GM18498 (cell line): ENCODE results near the gene CORO6.

Experiments
- ATAC-seq: cut with Tn5 transposase; IDR thresholded peaks from one replicate; pipeline ENCODE4 v1.9.1; 2021; ENCODE audit warnings: mild to moderate bottlenecking, moderate library complexity; ENCODE audit not compliant: unreplicated experiment

CORO6 gene

DNA sequence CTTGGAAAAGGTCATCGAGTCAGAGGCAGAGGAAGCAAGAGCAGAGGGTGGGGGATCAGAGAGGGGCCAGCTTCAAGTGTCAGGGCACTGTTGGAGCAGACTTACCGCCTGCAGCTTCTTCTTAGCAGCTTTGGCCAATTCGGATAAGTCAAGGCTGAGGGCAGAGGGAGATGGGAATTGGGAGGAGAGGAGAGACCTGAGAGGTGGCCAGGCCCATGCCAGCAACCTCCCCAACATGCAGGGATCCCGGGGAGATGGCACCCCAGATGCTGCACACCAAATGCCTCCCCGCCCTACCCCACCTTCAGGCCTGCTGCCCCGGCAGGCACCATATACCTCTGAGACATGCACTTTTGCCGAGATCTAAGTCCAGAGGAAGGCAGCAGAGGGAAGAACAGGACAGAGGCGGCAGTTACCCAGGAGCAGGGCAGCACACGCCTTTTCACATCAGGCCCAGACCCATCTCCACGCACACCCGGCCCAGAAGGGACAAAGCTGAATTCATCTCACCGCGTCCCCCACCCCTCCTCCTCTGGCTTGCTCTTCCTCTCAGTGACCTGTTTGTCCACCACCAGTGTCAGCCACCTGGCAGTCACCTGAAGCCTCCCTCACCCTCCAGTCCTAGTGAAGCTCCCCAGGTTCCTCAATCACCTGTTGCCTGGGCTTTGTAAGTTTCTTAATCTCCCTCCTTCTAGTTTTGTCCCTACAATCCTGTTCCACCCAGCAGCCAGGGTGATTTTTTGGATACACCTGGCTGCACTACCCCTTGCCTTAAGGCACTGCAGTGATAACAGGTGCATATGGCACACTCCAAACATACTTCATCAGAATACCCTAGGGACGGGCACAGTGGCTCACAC lies 43.9 kb downstream of the CORO6 start:
- ATAC-seq, result no peak

DNA sequence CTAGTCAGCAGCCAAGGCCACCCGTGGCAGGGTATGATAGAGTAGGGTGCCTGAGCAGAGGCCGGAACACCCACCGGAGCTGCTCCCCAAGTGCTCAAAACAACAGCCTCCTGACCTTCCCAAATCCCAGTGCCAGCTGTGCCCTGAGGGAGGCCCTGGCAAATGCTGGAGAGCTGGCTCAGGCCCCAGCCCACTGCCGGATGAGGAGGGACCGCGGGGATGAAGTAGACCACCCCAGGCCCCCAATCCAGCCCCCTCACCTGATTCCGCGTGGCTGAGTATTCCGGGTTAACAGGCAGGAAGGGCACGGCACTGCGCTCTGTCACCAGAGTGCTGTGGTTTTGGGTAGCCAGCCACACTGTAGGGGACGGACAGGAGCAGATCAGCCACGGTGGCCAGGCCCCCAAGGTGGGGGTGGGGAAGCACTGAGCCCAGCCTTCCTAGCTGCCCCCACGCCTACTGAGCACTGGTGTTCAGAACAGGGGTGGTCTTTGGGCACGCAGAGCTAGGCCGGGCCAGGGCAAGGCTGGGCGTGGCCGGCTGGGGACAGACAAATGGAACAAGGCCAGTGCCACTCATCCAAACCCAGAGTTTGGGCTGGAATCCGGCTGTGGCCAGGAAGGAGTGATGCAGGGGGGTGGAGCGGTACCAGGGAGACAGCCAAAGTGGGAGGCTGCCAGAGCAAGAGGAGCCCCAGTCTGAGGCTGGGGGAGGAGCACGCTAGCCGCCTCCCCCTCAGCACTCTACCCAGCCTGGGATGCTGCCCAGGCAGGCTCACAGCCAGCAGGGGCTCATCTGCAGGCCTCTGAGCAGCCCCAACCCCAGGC lies 45.1 kb downstream of the CORO6 start:
- ATAC-seq, result no peak

DNA sequence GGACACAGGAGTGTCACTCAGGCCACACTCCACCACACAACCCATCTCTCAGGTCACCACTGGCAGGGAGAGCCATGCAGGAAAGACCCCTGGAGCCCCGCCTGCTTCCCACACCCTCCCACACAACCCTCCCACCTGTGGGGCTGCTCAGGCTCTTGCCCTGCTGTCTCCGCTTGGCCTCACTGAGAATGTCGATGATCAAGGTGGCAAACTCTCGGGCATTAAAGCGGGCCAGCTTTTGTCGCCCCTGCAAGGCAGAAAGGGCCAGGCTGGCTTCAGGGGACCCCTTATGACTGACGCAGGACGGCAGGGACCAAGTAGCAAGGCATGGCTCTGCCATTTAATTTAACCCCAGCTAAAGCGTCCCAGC lies 45.7 kb downstream of the CORO6 start:
- no peak for ATAC-seq

DNA sequence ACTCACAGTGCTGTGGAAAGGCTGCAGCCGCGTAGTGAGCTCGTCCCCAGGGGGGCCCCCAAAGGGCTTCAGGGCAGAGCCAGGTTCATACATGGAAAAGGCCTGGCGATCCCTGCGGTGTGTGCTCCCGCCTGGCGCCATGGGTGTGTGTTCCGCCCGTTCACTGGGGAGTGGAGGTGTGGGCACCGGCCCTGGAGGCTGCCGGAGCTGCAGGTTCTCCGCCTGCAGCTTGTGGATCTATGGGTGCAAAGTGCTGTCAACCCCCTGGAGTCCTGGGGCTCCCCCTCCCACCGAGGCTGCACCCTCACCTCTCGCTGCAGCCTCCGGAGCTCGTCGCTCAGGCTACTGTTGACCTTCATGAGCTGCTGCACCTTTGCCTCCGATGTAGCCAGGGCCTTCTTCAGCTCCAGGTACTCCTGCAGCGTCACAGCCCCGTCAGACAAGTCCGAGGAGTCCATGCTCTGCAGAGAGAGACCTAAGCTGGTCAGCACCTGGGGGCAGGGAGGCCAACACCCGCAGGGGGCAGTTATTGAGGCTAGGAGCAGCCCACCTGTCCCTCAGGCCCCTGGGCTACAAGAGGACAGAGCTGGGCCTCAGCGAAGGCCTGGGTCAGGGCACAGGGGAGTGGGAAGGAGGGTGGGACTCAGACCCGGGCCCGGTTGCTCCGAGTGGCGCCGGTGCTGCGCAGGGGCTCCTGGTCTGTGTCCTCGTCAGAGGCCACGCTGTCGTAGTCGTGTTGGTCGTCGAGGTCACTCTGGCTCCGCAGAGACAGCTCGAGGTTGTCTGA lies 46.3 kb downstream of the CORO6 start:
- ATAC-seq, result no peak

DNA sequence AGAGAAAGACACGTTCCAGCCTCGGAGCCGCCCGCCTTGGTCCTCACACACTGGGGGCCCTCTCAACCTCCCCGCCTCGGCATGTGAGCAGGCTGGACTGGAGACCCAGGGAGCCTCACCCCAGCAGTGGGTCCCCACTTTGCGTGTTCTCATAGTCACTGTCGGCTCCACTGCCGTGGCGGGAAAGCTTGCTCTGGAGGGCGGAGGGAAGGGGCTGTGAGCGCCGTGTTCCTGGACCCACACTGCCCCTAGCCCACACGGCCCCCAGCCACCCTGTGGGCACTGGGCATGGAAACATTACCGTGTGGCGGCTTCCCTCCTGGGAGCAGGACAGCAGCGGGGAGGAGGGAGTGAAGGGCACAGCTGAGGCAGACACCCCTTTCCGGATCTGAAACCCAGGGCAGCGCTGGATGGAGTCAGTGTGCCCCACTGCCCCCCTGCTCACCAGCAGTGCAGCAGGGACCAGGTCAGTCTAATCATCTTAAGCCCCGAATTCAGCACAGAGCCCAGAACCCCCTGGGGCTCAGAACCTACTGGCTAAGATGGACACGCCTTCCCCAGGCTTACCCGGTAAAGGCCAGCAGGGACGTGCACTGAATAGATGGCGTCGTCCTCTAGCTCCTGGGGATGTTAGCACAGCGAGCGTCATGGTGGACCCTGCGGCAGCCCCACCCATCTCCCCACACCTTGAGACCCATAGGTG lies 47.0 kb downstream of the CORO6 start:
- ATAC-seq, result no peak

DNA sequence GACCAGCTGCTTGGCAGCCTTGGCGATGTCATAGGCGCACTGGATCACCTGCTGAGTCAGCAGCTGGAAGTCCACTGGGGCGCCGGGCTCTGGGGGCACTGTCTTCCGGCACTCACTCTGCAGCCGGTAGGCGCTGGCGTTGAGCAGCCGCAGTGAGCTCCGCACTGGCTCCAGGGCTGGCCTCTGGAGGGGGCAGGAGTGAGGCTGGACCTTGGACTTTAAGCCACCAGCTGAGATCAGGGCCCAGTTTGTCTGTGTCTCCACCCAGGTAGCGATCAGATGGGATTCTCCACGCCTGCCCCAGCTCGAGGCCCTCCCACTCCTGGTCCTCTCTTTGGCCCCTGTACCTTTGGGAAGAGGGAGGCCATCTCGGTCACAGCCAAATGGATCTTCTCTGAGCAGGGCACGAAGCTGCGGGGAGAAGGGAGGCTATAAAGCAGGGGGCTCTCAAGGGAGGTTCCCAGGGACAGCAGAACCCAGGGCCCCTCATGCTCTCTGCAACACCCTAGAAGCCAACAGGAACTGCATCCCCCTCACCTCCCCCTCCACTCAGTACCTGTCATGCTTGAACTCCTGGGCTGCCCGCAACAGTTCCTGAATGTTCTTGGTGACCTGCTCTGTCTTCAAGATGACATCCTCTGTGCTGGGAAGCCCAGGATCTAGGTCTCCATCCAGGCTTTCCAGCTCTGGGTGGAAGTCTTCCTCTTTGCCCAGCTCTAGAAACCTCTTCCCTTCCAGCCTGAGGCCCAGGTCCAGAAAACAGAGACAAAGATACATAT lies 47.8 kb downstream of the CORO6 start:
- no peak for ATAC-seq

DNA sequence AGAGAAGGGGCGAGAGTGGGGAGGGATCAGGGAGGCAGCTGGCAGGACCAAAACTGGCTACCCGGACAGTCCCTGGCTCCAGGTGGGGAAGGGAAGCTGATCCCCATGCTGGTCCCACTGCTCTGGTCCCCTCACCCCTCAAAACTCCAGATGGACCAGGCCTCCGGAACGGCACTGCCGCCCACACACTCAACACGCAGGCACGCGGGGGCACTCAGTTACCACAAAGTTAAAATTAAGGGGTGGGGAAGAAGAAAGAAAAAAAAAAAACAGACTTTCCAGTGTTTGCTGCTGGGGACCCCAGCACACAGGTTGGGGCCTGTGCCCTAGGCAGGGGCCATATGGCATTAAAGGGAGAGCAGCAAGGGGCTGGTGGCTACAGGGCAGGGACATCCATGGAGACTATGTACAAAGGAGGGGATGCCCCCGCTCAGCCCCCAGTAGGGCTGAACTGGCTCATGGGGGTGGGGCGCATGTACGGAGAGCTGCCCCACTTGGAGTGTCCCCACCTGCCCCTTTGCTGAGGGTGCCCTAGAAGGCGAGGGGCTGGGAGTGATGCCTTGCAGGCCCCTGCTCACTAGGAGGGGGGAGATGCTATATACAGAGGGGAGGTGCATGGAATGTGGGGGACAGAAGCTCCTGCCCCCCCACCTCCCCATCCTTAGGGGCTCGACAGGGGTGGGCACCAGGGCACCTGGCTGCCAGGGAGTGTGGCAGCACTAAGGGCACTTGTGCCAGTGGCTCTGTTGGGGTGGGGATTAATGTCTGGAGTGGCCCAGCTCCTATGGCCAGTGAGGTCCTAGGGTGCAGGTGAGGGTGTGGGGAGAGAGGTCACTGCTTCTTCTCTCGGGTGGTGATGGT lies 48.6 kb downstream of the CORO6 start:
- ATAC-seq, result no peak

DNA sequence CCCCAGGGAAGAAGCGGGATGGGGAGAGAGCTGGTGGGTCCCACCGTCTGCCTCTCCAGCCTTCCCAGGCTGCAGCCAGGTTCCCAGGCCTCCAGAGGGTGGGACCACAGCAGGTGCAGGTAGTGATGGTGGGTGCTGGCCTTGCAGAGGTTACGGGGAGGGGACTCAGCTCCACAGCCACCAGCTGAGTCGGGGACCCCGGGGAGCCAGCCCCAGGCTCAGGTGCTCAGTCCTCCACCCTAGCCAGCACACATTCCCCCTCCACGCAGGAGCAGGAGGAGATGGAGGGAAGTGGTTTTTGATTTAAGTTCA lies 49.2 kb downstream of the CORO6 start:
- ATAC-seq, result no peak

DNA sequence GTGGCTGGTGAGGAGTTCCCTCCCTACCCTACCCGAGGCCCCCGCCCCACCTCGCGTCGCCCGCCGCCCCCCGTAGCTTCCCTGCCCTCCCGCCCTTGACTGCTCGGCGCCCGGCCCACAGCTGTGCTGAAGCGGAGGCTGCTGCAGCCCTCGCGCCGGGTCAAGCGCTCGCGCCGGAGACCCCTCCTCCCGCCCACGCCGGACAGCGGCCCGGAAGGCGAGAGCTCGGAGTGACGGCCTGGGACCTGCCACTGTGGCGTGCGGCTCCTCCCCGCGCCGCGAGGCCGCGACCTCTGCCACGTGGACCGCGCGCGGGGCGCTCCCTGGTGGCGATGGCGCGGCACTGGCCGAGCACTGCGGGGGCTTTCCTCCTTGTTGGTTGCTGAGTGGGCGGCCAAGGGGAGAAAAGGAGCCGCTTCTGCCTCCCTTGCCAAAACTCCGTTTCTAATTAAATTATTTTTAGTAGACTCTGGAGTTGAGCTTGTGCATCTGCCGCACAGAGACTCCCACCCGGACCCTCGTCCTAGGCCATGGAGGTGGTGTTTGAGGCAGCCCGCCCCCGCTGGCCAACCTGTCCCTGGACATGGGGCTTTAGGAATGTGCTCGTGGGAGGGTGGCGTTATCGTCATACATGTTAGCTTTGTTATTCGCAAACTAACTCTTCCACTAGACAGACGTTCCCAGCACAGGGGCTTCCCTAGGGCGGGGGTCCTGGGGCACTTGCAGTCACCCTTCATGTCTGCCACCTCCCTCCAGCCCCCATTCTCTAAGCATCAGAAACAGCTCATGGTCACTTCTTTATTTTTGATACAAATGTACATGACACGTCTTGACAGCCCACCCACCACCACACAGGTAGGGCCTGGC lies 49.8 kb downstream of the CORO6 start:
- no peak for ATAC-seq

DNA sequence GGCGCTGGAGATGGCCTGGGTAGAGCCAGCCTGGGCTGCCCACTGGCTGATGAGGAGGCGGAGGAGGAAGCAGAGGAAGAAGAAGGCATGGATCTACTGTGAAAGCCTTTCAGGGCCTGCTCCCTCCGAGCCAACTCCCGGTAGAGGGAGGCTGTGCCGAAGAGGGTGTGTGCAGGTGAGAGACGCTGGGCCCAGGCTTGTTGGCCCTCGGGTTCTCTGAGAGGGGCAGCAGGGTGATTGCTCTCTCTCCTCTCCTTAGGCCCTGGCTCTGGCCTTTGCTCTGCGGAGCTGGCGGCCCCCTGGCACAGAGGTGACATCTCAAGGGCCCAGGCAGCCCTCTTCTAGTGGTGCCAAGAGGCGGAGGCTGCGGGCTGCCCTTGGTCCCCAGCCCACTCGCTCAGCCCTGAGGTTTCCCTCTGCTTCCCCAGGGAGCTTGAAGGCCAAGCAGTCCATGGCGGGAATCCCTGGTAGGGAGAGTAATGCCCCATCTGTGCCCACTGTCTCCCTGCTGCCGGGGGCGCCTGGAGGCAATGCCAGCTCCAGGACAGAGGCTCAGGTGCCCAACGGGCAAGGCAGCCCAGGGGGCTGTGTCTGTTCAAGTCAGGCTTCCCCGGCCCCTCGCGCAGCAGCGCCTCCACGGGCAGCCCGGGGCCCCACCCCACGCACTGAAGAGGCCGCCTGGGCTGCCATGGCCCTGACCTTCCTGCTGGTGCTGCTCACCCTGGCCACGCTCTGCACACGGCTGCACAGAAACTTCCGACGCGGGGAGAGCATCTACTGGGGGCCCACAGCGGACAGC lies 50.6 kb downstream of the CORO6 start:
- ATAC-seq, result no peak

DNA sequence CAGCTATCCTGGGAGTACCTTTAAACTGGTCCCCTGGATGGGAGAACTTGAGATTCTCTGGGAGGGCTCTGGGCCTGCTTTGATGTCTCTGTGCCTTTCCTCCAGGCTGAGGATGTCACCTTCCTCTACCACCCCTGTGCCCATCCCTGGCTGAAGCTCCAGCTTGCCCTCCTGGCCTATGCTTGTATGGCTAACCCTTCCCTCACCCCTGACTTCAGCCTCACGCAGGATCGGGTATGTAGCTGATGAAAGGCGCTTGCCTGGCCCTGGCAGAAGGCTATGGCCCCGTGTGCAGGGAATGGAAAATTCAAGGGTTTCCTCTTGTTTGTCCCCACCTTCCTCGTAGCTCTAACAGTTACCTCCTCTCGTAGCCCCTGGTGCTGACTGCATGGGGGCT lies 51.2 kb downstream of the CORO6 start:
- no peak for ATAC-seq

DNA sequence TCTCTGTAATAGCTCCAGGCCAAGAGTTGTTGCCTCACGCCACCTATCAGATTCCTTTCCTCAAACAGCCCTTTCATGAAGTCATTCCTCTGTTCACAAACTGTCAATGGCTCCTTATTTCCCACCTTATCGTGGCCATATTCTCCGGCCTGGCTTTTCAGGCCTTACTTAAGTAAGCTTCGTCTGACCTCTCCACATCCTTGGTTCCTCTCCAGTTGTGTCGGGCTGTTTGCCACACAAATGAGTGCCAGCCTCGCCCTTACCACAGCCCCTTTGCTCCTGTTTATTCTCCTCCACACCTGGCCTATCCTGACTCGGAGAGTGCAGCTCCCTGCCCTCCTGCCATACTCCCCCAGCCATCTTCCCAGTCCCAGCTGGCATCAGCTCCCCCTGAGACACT lies 52.2 kb downstream of the CORO6 start:
- no peak for ATAC-seq

DNA sequence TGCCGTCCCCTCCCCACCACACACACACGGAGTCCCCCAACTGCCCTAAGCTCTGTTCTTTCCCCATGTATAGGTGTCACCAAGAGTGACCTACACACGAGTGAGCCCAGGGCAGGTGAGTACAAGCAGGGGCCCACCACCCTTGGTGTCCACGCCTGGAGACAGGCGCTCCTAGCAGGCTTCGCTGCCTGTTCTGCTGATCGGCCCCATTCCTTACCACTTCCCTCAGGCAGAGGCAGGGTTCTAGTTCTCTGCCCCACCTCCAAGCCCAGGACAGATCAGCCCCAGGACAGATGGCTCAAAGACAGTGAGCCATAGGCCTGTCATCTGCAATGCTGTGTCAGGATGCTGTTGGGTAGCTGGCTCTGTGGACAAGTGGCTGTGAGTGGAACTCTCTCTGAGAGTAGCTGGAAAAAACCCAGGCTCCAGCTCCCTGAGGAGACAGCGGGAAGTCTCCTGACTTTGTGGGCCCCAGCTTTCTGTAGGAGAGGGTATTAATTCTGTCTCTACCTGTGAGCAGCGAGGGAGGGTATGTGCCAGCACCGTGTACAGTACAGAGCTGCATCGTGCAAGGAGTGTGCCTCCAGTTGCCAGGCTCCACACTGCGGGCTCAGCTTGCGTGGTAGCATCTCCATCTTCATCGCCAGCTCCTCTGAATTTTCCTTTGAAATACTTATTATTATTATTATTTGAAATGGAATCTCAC lies 53.3 kb downstream of the CORO6 start:
- no peak for ATAC-seq

DNA sequence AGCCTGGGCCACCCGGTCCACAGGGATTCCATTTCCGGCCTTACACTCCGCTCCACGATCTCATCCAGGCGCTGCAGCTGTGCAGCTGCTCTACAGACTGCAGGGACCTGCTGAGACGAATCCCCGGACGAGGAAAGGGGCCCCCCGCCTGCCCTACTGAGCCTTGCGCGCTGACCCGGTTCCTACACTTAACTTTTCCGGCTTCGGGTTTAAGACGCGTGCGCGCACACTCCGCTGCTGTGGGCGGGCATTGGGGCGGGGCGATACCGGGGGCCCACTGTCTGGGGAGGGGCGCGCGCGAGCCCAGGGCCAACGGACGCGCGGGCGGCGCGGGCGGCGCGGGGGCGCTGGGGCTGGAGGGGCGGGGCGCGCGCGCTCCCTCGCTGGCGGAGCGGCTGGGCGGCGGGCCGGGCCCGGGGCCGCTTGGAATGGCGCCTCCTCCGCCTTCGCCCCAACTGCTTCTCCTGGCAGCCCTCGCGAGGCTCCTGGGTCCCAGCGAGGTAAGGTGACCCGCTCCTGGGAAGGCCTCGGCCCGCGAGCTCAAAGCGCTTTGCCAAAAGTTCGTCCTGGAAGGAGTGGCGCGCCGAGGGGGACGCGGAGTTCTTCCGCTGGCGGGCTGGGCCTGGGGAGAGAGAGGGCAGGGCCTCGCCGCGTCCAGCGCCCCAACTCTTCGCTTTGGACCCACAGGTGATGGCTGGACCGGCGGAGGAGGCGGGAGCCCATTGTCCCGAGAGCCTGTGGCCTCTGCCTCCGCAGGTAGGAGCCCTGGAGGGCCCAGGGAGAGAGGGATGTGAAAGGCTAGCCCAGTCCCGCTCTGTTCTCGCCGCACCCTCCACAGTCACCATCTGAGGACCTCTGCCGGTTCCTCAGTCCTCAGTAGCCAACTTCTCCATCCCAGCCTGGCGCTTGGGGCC lies 54.1 kb downstream of the CORO6 start, which contains the start of gene TP53I13:
Gene TP53I13, plus strand, starts transcription at position 371 of the 914 bp plus-strand sequence. Its CDS starts 58 bp downstream, at position 429.
- peak; percentile 49 for ATAC-seq

DNA sequence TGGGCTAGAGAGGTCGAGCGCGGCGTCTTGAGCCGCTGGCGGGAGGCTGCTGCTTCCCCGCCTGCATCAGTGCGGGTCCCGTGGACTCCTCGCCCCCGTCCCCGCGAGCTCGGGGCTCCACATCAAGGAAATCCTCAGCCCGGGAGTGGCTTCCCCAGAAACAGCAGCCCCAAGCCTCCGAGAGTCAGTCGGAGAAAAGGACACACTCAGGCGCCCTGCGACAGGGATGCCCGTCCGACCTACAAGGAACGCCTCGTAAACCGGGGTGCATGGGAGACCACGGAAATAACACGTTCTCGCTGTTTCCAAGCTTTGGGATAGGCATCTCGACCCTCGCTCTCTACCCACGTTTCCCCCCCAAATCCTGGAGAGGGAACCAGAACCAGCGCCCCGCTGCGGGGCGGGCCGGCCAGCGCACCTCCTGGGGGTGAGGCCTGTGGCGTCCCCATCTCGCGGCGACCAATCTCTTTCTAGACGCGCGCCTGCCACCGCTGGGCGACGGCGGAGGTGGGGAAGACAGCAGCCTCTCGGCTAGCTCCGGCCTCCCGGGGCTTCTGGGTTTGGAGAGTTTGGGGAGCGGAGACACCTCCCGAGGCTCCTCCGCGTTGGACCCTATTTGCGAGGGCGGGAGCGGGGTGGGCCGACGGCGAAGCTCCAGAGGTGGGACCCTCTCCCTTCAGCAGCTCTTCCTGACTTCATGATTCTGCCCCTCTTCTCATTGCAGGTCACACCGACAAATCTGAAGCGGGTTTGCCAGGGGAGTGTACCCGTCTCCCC lies 55.0 kb downstream of the CORO6 start:
- peak; percentile 44 for ATAC-seq
